HL-60 (cell line): ENCODE data around the gene OR8B4.

ENCODE experiments used
- DNase-seq, 2 experiments: peaks; one replicate each; pipeline ENCODE4 v3.0.0-alpha.2; 2010 to 2020; ENCODE audit warnings: low read depth in 1 of 2, low spot score in 1 of 2
- H3K27ac ChIP-seq: fragments of 250-450 bp; sonication (Bioruptor Pico); replicated peaks from 2 replicates; pipeline ENCODE4 v1.5.1; 2020; ENCODE audit warnings: mild to moderate bottlenecking, moderate library complexity
- H3K27me3 ChIP-seq: fragments of 250-450 bp; sonication (Bioruptor Pico); 2 replicates; pipeline ENCODE4 v1.5.1; 2021; ENCODE audit warnings: mild to moderate bottlenecking, moderate library complexity; ENCODE audit not compliant: insufficient read depth, poor library complexity, severe bottlenecking
- H3K4me3 ChIP-seq: replicated peaks from 2 replicates; pipeline ENCODE4 v1.5.1; 2011; ENCODE audit warnings: mild to moderate bottlenecking, control low read depth, low read length; ENCODE audit not compliant: insufficient read depth
- CTCF ChIP-seq: IDR thresholded peaks from one replicate; pipeline ENCODE4 v1.5.1; 2011; ENCODE audit warnings: low read length, control low read depth, inconsistent platforms; ENCODE audit not compliant: insufficient read depth
- GABPA ChIP-seq: IDR thresholded peaks from 2 replicates; pipeline ENCODE4 v1.6.1; 2012; ENCODE audit warnings: low read depth
- POLR2AphosphoS5 ChIP-seq: IDR thresholded peaks from 2 replicates; pipeline ENCODE4 v1.6.1; 2012; ENCODE audit warnings: low read depth
- SPI1 ChIP-seq: IDR thresholded peaks from 2 replicates; pipeline ENCODE4 v1.6.1; 2012; ENCODE audit warnings: low read depth, mild to moderate bottlenecking, borderline replicate concordance
- TF ChIP-seq, protein P1 (sequence below): IDR thresholded peaks from 2 replicates; pipeline ENCODE4 v1.6.1; 2012; ENCODE audit warnings: low read depth; ENCODE audit not compliant: insufficient replicate concordance

The OR8B4 gene

GRCh38 chr11:124470561-124471227 lies 46.0 kb upstream of the OR8B4 start:
- no peak for DNase-seq
- H3K27ac ChIP-seq = no peak overlapping the region
- no peak for TF ChIP-seq CTCF
- H3K4me3 ChIP-seq = no peak overlapping the region
- H3K27me3 ChIP-seq = peaks cover 5% of the 10 kb centered on the region

DNA sequence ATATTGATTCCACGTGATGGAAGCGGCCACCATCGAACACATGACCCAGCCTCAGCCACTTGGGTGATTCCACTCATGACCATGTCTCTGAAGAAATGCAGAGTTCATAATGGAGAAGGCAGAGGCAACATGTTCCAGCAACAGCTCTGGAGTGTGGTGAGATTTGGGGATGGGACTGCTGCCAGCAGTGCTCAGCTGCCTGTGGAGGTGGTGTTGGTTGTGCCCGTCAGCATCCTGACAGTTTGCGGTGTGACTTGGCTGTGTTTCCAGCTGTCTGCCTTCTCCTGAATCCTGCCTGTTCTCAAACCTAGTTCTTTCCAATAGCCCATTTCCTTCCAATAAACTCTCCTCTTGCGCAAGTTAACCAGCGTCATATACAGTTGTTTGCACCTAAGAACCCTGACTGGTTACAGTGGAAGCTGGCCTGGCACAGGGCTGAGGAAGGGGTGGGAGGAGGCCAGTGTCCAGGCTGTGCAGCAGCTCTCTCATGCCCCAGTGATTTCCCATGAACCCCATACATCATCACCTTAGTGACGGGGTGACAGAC lies 42.8 kb upstream of the OR8B4 start:
- H3K4me3 ChIP-seq = no peak overlapping the region
- H3K27me3 ChIP-seq = peaks cover 5% of the 10 kb centered on the region
- H3K27ac ChIP-seq = no peak overlapping the region
- no peak for DNase-seq
- TF ChIP-seq CTCF (no peak), SPI1 (no peak), GABPA (no peak), POLR2AphosphoS5 (no peak)
- TF ChIP-seq, protein P1, sequence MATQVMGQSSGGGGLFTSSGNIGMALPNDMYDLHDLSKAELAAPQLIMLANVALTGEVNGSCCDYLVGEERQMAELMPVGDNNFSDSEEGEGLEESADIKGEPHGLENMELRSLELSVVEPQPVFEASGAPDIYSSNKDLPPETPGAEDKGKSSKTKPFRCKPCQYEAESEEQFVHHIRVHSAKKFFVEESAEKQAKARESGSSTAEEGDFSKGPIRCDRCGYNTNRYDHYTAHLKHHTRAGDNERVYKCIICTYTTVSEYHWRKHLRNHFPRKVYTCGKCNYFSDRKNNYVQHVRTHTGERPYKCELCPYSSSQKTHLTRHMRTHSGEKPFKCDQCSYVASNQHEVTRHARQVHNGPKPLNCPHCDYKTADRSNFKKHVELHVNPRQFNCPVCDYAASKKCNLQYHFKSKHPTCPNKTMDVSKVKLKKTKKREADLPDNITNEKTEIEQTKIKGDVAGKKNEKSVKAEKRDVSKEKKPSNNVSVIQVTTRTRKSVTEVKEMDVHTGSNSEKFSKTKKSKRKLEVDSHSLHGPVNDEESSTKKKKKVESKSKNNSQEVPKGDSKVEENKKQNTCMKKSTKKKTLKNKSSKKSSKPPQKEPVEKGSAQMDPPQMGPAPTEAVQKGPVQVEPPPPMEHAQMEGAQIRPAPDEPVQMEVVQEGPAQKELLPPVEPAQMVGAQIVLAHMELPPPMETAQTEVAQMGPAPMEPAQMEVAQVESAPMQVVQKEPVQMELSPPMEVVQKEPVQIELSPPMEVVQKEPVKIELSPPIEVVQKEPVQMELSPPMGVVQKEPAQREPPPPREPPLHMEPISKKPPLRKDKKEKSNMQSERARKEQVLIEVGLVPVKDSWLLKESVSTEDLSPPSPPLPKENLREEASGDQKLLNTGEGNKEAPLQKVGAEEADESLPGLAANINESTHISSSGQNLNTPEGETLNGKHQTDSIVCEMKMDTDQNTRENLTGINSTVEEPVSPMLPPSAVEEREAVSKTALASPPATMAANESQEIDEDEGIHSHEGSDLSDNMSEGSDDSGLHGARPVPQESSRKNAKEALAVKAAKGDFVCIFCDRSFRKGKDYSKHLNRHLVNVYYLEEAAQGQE = no peak

DNA sequence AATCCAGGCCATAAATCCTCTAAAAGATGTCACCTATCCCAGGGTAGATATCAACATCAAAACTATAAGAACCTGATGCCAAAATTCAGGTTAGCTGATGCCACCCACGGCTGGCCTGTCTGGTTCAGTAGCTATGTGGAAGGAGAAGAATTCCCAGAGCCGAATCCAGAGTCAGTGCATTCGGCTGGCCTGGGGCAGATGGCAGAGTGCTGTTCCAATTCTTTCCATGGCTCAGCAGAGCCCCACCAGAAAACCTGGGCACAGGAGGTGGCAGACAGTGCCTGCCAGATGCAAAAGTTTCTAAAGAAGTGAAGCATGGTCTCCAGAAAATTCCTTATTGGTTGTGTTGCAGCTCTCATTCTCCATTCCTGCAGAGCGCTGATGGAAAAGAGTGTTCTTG lies 40.7 kb upstream of the OR8B4 start:
- Histone ChIP-seq H3K27me3 (peaks cover 2% of the 10 kb centered on the region), H3K4me3 (no peak overlapping the region), H3K27ac (no peak overlapping the region)
- no peak for TF ChIP-seq SPI1
- no peak for TF ChIP-seq POLR2AphosphoS5
- TF ChIP-seq, protein P1 = no peak
- TF ChIP-seq GABPA = no peak
- no peak for TF ChIP-seq CTCF
- DNase-seq = no peak

GRCh38 chr11:124463990-124464389 lies 39.3 kb upstream of the OR8B4 start:
- DNase-seq = no peak
- no peak for TF ChIP-seq GABPA
- TF ChIP-seq CTCF = no peak
- TF ChIP-seq SPI1 = no peak
- TF ChIP-seq, protein P1 = no peak
- TF ChIP-seq POLR2AphosphoS5 = no peak
- no peaks in the 10 kb centered on the region for H3K27me3 ChIP-seq

More at GRCh38 chr11:124463990-124464389, 39.3 kb upstream of the OR8B4 start:
- H3K27ac ChIP-seq = no peak overlapping the region
- no peak overlapping the region for H3K4me3 ChIP-seq
